Thyroid gland (tissue), 4 donors: Measurements from ENCODE around the gene NEDD4. TPM values are rescaled to one million over a fixed set of nuclear protein-coding genes. Genes with fewer than 3 reads are reported as not detected.
A peak's percentile ranks its signal among the peaks of the same experiment; 100 is the strongest.

Experiments
- DNase-seq, 2 donors: peaks; one replicate each; pipeline ENCODE4 v3.0.0-alpha.2; 2019
- H3K27ac ChIP-seq, 3 donors: fragments of 200-600 bp; sonication (generic); 1 replicate in 2 of 3; 2 replicates in 1 of 3; pipeline ENCODE4 v1.5.1; 2016 to 2019; ENCODE audit warnings: mild to moderate bottlenecking in 1 of 3, moderate library complexity in 1 of 3
- H3K27me3 ChIP-seq: fragments of 200-600 bp; sonication (generic); one replicate; pipeline ENCODE4 v1.5.1; 2019
- H3K36me3 ChIP-seq, 2 donors: fragments of 200-600 bp; sonication (generic); one replicate each; pipeline ENCODE4 v1.5.1; 2016 to 2019
- H3K4me1 ChIP-seq, 2 donors: fragments of 200-600 bp; sonication (generic); one replicate each; pipeline ENCODE4 v1.5.1; 2017 to 2019
- H3K4me3 ChIP-seq, 3 donors: fragments of 200-600 bp; sonication (generic); replicated peaks in 1 of 3; 1 replicate in 2 of 3; 2 replicates in 1 of 3; pipeline ENCODE4 v1.5.1; 2016; ENCODE audit warnings: mild to moderate bottlenecking in 1 of 3
- H3K9me3 ChIP-seq: fragments of 200-600 bp; sonication (generic); one replicate; pipeline ENCODE4 v1.5.1; 2017
- POLR2A ChIP-seq, 2 donors: fragments of 450-650 bp; IDR thresholded peaks; one replicate each; pipeline ENCODE4 v1.6.1; 2017; ENCODE audit warnings: antibody characterized with exemption in 2 of 2, mild to moderate bottlenecking in 2 of 2, moderate library complexity in 1 of 2
- WGBS, 2 donors: methylation state at CpG; one replicate each; pipeline ENCODE4 v1.1.5; 2017; 5-methylcytosine and 5-hydroxymethylcytosine counted together
- intact Hi-C: fragments of 100-400 bp; cut with DNase I; formaldehyde crosslinking; loops from one replicate; pipeline ENCODE4 v1.15.1; 2023
- total RNA-seq, 4 donors: library from RNA; depleted of rRNA; stranded (reverse); fragments of >200 nt; gene quantifications; one replicate each; pipeline ENCODE4 v1.2.3, GENCODE V29; 2016
- TF ChIP-seq, protein P1 (sequence below), 6 experiments: fragments of 200-600 bp in 3 of 6; fragments of 450-650 bp in 3 of 6; sonication (generic) in 3 of 6; IDR thresholded peaks; one replicate each; pipeline ENCODE4 v1.5.1; 2016 to 2019; ENCODE audit warnings: antibody characterized with exemption in 6 of 6, mild to moderate bottlenecking in 2 of 6, inconsistent platforms in 1 of 6, moderate library complexity in 1 of 6

The NEDD4 gene
- total RNA-seq, 4 donors from 2014 or later, result 10.1 to 22.1 (median 19.2) TPM

DNA sequence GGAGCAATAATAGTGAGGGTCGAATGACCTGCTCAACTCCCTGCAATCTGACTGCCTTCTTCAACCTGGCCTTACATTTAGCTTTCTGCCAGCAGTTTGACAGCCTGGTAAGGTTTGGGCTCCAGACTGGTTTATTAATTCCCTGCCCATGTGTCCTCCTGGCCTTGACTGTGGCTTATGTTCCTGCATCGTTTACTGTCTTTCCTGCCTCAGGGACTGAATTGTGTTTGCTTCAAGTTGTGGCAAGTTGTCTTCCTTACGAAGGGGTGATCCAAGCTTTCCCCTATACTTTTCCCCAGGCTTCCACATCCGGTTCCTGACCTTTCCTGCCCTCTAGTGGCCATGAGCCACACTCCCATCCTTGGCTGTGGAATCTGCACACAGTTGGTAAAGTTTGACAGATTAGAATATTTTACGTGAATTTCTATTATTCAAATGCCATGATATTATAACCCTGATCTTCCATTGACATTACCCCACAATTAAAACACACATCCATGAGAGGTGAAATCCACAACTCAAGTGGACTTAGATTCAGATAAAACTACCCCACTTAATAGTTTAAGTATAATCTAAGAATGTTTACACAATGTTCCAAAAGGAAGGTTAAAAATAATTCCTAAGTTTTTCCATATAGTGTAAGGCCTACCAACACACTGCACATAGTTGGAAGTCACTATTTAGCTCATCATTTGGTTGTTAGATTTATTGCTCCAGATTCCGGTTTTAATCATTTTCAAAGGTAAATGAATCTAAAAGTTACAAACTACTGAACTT, 95.7 kb downstream of the NEDD4 start:
- Histone ChIP-seq H3K4me3 (no peak overlapping the region), H3K27ac (peak overlapping the region; percentile 13 to 70 (median 55)), H3K27me3 (no peaks in the 10 kb centered on the region), H3K4me1 (peaks cover 0 to 9% of the 10 kb centered on the region in 2 donors), H3K9me3 (no peaks in the 10 kb centered on the region), H3K36me3 (no peaks in the 10 kb centered on the region)
- 27 to 32% methylated on average over 6 of the region's 6 CpGs for WGBS, 2 donors
- peak; percentile 48 to 67 for DNase-seq
- intact Hi-C loops, result no loop called here
- no peak for TF ChIP-seq POLR2A (IDR thresholded peaks at IDR 0.05)
- TF ChIP-seq, protein P1, sequence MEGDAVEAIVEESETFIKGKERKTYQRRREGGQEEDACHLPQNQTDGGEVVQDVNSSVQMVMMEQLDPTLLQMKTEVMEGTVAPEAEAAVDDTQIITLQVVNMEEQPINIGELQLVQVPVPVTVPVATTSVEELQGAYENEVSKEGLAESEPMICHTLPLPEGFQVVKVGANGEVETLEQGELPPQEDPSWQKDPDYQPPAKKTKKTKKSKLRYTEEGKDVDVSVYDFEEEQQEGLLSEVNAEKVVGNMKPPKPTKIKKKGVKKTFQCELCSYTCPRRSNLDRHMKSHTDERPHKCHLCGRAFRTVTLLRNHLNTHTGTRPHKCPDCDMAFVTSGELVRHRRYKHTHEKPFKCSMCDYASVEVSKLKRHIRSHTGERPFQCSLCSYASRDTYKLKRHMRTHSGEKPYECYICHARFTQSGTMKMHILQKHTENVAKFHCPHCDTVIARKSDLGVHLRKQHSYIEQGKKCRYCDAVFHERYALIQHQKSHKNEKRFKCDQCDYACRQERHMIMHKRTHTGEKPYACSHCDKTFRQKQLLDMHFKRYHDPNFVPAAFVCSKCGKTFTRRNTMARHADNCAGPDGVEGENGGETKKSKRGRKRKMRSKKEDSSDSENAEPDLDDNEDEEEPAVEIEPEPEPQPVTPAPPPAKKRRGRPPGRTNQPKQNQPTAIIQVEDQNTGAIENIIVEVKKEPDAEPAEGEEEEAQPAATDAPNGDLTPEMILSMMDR (IDR thresholded peaks at IDR 0.05), result peak; percentile 67 to 86 (median 76)

DNA sequence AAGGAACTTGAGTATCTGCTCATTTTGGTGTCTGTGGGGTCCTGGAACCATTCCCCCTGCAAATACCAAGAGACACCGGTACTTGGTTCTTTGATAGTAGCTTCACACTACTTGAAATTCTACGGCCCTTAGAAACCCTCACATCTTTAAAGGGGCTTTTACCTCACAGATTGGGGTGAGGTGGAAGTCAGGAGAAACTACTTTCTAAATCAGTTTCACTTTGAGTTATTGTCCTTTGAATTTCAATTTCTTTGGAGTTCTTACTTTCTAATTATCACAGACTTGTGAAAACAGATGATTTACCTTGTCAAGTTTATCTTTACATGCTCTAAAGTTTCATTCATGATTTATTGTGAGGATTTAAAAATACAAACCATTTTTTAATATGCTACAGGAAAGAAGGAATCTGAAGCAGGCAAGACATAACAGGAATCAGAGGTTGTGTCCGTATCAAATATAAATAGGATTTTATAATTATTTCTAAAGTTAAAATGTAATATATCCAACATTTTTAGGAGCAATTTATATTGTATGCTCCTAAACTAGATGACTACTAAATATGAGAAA, 98.9 kb downstream of the NEDD4 start:
- Histone ChIP-seq H3K4me3 (no peak overlapping the region), H3K27me3 (no peaks in the 10 kb centered on the region), H3K4me1 (peaks cover 0 to 9% of the 10 kb centered on the region in 2 donors), H3K36me3 (no peaks in the 10 kb centered on the region), H3K27ac (peak overlapping the region in 1 of 3 donors; percentile 11), H3K9me3 (no peaks in the 10 kb centered on the region)
- intact Hi-C loops, result no loop called here
- TF ChIP-seq, protein P1 (IDR thresholded peaks at IDR 0.05), result no peak
- no peak for TF ChIP-seq POLR2A (IDR thresholded peaks at IDR 0.05)
- 58 to 67% methylated on average over 3 of the region's 3 CpGs for WGBS, 2 donors
- no peak for DNase-seq

DNA sequence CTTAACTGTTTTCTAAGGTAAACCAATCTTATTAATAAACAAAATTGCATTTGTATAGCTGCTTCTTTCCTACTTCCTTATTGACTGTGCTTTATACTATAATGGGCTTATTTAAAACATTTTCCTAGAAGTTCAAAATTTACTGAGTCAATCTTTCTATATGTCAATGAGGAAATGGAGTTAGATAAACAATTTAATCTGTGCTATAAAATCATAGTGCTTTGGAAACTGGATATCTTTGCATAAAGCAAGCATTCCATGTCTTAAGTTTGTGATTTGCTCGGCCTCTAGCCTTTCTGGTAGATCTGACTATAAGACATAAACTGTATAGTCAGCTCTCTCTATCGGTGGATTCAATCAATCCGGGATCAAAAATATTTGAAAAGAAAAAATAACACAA, 99.6 kb downstream of the NEDD4 start:
- no peak for DNase-seq
- H3K27me3 ChIP-seq, result no peaks in the 10 kb centered on the region
- WGBS, 2 donors, result 91% methylated on average over 3 of the region's 3 CpGs
- H3K4me3 ChIP-seq, result no peak overlapping the region
- no peaks in the 10 kb centered on the region for H3K9me3 ChIP-seq
- TF ChIP-seq, protein P1 (IDR thresholded peaks at IDR 0.05), result no peak
- TF ChIP-seq POLR2A (IDR thresholded peaks at IDR 0.05), result no peak
- no peaks in the 10 kb centered on the region for H3K36me3 ChIP-seq
- H3K27ac ChIP-seq, result no peak overlapping the region
- H3K4me1 ChIP-seq, result peaks cover 0 to 9% of the 10 kb centered on the region in 2 donors
- intact Hi-C loops, result no loop called here

DNA sequence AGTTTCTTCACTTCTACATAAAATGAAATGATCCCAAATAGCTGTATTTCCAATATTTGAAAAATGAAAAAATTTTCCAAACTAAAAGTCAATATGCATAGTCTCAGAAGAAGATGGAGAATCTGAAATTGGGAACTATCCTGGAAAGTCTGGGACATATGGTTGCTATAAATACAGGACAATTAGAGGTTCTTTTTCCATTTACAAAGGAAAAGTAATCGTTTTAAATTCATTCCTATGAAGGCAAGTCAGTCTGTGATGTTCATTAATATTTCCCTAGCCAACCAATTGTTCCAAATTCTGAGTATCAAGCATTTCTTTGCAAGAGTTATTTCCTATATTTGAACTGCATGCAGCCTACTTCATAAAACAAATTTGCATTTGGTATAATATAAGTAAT, 102.2 kb downstream of the NEDD4 start:
- intact Hi-C loops, result no loop called here

DNA sequence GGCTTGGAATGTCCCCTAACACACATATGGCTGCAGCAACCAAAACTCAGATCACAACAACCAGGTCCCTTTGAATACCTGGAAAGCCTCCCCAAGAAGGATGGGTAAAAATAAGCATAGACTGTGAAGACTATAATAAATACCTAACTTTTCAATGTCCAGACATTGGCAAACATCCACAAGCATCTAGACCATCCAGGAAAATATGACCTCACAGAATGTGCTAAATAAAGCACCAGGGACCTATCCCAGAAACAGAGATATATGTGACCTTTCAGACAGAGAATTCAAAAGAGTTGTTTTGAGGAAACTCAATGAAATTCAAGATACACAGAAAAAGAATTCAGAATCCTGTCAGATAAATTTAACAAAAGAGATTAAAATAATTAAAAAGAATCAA, 109.2 kb downstream of the NEDD4 start:
- DNase-seq, result no peak
- intact Hi-C loops, result no loop called here
- no peak overlapping the region for H3K27ac ChIP-seq

More for the DNA sequence above, 102.2 kb downstream of the NEDD4 start:
- Histone ChIP-seq H3K36me3 (no peaks in the 10 kb centered on the region), H3K27ac (no peak overlapping the region), H3K4me1 (no peaks in the 10 kb centered on the region), H3K9me3 (no peaks in the 10 kb centered on the region), H3K27me3 (no peaks in the 10 kb centered on the region), H3K4me3 (no peak overlapping the region)
- TF ChIP-seq POLR2A (IDR thresholded peaks at IDR 0.05), result no peak
- WGBS, 2 donors, result 84 to 89% methylated on average over 1 of the region's 1 CpG
- DNase-seq, result no peak

More for the DNA sequence above, 109.2 kb downstream of the NEDD4 start:
- Histone ChIP-seq H3K36me3 (no peaks in the 10 kb centered on the region), H3K27me3 (no peaks in the 10 kb centered on the region), H3K4me1 (peaks cover 4 to 14% of the 10 kb centered on the region in 2 donors), H3K9me3 (no peaks in the 10 kb centered on the region), H3K4me3 (no peak overlapping the region)
- TF ChIP-seq, protein P1 (IDR thresholded peaks at IDR 0.05), result no peak
- no peak for TF ChIP-seq POLR2A (IDR thresholded peaks at IDR 0.05)
